DMS114 treated with DMSO at 0.1 percent for 48 hours (cell line): ENCODE measurements around the gene RAET1E.
A peak's percentile ranks its signal among the peaks of the same experiment; 100 is the strongest.

ENCODE experiments used
- DNase-seq: peaks from one replicate; lab custom pipeline; 2025; ENCODE audit not compliant: unreplicated experiment; lab: John Stamatoyannopoulos, UW

RAET1E gene

GRCh38 chr6:149891259-149891658 lies 6.7 kb downstream of the RAET1E start:
- no peak for DNase-seq

GRCh38 chr6:149890629-149891045 lies 7.3 kb downstream of the RAET1E start:
- no peak for DNase-seq

GRCh38 chr6:149889326-149889725 lies 8.6 kb downstream of the RAET1E start:
- no peak for DNase-seq

- no peak for DNase-seq
Measured at GRCh38 chr6:149888659-149889058, 9.3 kb downstream of the RAET1E start.

GRCh38 chr6:149888093-149888492 lies 9.8 kb downstream of the RAET1E start:
- DNase-seq, result no peak

- no peak for DNase-seq
Measured at GRCh38 chr6:149887343-149887742, 10.6 kb downstream of the RAET1E start.

GRCh38 chr6:149885888-149886287 lies 12.0 kb downstream of the RAET1E start:
- DNase-seq, result no peak

GRCh38 chr6:149884617-149885016 lies 13.3 kb downstream of the RAET1E start:
- no peak for DNase-seq

GRCh38 chr6:149884215-149884614 lies 13.7 kb downstream of the RAET1E start:
- DNase-seq, result no peak

- DNase-seq, result no peak
Measured at GRCh38 chr6:149881860-149882259, 16.1 kb downstream of the RAET1E start.

- DNase-seq, result no peak
Measured at GRCh38 chr6:149881066-149881766, 16.7 kb downstream of the RAET1E start.

GRCh38 chr6:149877659-149878058 lies 20.3 kb downstream of the RAET1E start:
- DNase-seq, result no peak

GRCh38 chr6:149876241-149876933 lies 21.5 kb downstream of the RAET1E start:
- no peak for DNase-seq

GRCh38 chr6:149872233-149872632 lies 25.7 kb downstream of the RAET1E start:
- no peak for DNase-seq

- DNase-seq, result no peak
Measured at GRCh38 chr6:149871182-149871581, 26.7 kb downstream of the RAET1E start.

GRCh38 chr6:149869275-149869892 lies 28.5 kb downstream of the RAET1E start:
- no peak for DNase-seq

GRCh38 chr6:149867876-149868640 lies 29.9 kb downstream of the RAET1E start:
- no peak for DNase-seq

GRCh38 chr6:149864578-149865535 lies 33.1 kb downstream of the RAET1E start:
- peak; percentile 34 for DNase-seq

GRCh38 chr6:149863698-149864577 lies 34.0 kb downstream of the RAET1E start, which contains the start of gene LRP11:
TSS of gene LRP11 (minus strand) at chr6:149864359. CDS start at chr6:149864020, 339 bp downstream.
- peak; percentile 14 for DNase-seq
